WTC11 (cell line): ENCODE results near the gene IGFBPL1. TPM values are rescaled to one million over a fixed set of nuclear protein-coding genes. Genes with fewer than 3 reads are reported as not detected.

ENCODE experiments used
- ATAC-seq: fragments of 200-7000 bp; cut with Tn5 transposase; 2 replicates; pipeline ENCODE4 v1.10.0; 2021; ENCODE audit warnings: mild to moderate bottlenecking, moderate library complexity
- CTCF ChIA-PET: fragments of 300-600 bp; sonication (Branson Sonifier 250); formaldehyde crosslinking; loops from one replicate; lab custom pipeline; 2021; ENCODE audit warnings: antibody characterized with exemption; lab: Charles Lee
- POLR2A ChIA-PET: fragments of 350-600 bp; sonication (Branson Sonifier 250); formaldehyde crosslinking; loops from one replicate; lab custom pipeline; 2021; ENCODE audit warnings: antibody characterized with exemption; lab: Charles Lee
- DNase-seq: peaks from one replicate; pipeline ENCODE4 v3.0.0; 2021; ENCODE audit warnings: low spot score
- H3K27ac Mint-ChIP-seq: 2 replicates; pipeline ENCODE4 v1.8.0; 2021; ENCODE audit warnings: mixed read lengths
- H3K27me3 Mint-ChIP-seq: 2 replicates; pipeline ENCODE4 v1.8.0; 2021; ENCODE audit warnings: low read depth, mild to moderate bottlenecking, moderate library complexity, mixed read lengths
- H3K36me3 Mint-ChIP-seq: 2 replicates; pipeline ENCODE4 v1.8.0; 2021; ENCODE audit warnings: mixed read lengths
- H3K4me1 Mint-ChIP-seq: 2 replicates; pipeline ENCODE4 v1.8.0; 2022; ENCODE audit warnings: mixed read lengths
- H3K4me3 Mint-ChIP-seq: 2 replicates; pipeline ENCODE4 v1.8.0; 2021; ENCODE audit warnings: mild to moderate bottlenecking, moderate library complexity, mixed read lengths
- H3K9me3 Mint-ChIP-seq: 2 replicates; pipeline ENCODE4 v1.8.0; 2021; ENCODE audit warnings: mixed read lengths
- ESRRA ChIP-seq: sonication (generic); formaldehyde crosslinking; IDR thresholded peaks from 2 replicates; pipeline ENCODE4 v1.8.1; 2022; ENCODE audit warnings: mild to moderate bottlenecking, missing genetic modification reagents, borderline replicate concordance
- GABPB1 ChIP-seq: sonication (generic); formaldehyde crosslinking; IDR thresholded peaks from 2 replicates; pipeline ENCODE4 v1.8.1; 2023; ENCODE audit warnings: mild to moderate bottlenecking, missing genetic modification reagents
- HMGXB4 ChIP-seq: sonication (generic); formaldehyde crosslinking; IDR thresholded peaks from 2 replicates; pipeline ENCODE4 v1.8.1; 2023; ENCODE audit warnings: mild to moderate bottlenecking, moderate library complexity, missing genetic modification reagents
- MXD4 ChIP-seq: fragments of 250-450 bp; sonication (Bioruptor Pico); IDR thresholded peaks from 2 replicates; pipeline ENCODE4 v1.8.0; 2021; ENCODE audit warnings: mild to moderate bottlenecking, moderate library complexity, borderline replicate concordance
- NR2C2 ChIP-seq: sonication (generic); formaldehyde crosslinking; IDR thresholded peaks from 2 replicates; pipeline ENCODE4 v1.8.0; 2022; ENCODE audit warnings: mild to moderate bottlenecking, missing genetic modification reagents
- PRRX2 ChIP-seq: fragments of 250-450 bp; sonication (Bioruptor Pico); IDR thresholded peaks from 2 replicates; pipeline ENCODE4 v1.8.0; 2021; ENCODE audit warnings: mild to moderate bottlenecking
- TEAD1 ChIP-seq: sonication (generic); formaldehyde crosslinking; IDR thresholded peaks from 2 replicates; pipeline ENCODE4 v1.8.0; 2022; ENCODE audit warnings: mild to moderate bottlenecking, missing genetic modification reagents
- ZNF396 ChIP-seq: fragments of 250-450 bp; sonication (Bioruptor Pico); IDR thresholded peaks from 2 replicates; pipeline ENCODE4 v1.8.0; 2021; ENCODE audit warnings: mild to moderate bottlenecking, moderate library complexity, borderline replicate concordance
- total RNA-seq: library from RNA; stranded (reverse); gene quantifications from 3 replicates; pipeline ENCODE4 v1.2.3, GENCODE V29; 2021
- TF ChIP-seq, protein P1 (sequence below): fragments of 250-450 bp; sonication (Bioruptor Pico); IDR thresholded peaks from 2 replicates; pipeline ENCODE4 v1.9.0; 2021; ENCODE audit warnings: moderate library complexity, mild to moderate bottlenecking, inconsistent platforms, borderline replicate concordance
- TF ChIP-seq, protein P2 (sequence below): fragments of 200-600 bp; IDR thresholded peaks from 2 replicates; pipeline ENCODE4 v1.8.0; 2022; ENCODE audit warnings: antibody characterized with exemption
- TF ChIP-seq, protein P3 (sequence below): fragments of 250-450 bp; sonication (Bioruptor Pico); IDR thresholded peaks from 2 replicates; pipeline ENCODE4 v1.9.0; 2021; ENCODE audit warnings: mild to moderate bottlenecking, borderline replicate concordance
- TF ChIP-seq, protein P4 (sequence below): sonication (generic); formaldehyde crosslinking; IDR thresholded peaks from 2 replicates; pipeline ENCODE4 v1.8.1; 2023; ENCODE audit warnings: mild to moderate bottlenecking, missing genetic modification reagents
- TF ChIP-seq, protein P5 (sequence below): sonication (generic); formaldehyde crosslinking; IDR thresholded peaks from 2 replicates; pipeline ENCODE4 v1.8.0; 2023; ENCODE audit warnings: missing genetic modification reagents, mild to moderate bottlenecking, borderline replicate concordance

The IGFBPL1 gene
- total RNA-seq, 1 experiment from 2014 or later = 36.7 TPM

DNA sequence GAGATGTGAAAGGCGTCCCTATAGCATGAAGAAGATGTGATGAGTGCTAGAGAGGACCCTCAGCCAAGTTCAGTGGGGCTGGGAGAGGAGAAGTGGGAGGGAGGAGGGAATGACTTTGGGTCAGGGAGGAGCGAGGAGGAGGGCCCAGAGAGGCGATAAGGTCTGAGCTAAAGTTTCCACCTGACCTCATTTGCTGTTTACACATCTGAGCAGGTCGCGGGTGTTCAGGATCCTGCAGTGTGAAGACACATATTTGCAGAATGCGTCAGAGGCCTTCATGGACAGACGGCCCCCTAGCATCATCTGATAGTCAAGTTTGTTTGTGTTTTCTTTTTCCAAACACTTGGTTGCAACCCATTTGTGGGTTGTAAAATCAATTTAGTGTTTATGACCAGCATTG lies 18.9 kb upstream of the IGFBPL1 start (continued):
- TF ChIP-seq HMGXB4 (CRISPR knock-in tag) = no peak
- TF ChIP-seq PRRX2 (CRISPR knock-in tag) = no peak

DNA sequence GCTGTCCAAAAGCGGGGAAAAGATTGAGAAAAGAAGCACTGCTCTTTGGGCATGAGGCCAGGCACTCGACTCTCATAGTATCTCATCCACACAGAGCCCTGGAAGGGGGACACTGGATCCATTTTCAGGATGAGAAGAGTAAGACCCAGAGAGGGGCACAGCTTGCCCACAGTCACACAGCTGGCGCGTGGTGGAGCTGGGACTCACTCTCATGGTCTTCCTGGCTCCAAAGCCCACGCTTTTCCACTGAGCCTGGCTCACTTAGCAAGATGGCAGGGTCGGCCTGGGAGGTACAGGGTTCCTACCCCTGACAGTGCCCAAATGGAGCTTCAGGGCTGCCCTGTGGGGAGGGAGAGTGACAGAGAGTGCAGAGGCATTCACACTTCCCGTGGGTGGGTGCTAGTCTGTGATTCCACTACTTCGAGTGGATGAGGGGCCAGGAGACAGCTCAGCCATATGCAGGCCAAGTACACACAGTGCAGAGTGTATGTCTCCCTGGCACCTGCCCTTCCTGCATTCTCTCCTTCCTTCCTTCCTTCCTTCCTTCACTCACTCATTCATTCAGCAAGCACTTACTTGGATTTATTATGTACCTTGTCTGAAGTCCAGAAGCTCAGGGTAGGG lies 18.3 kb upstream of the IGFBPL1 start:
- DNase-seq (no peak), ATAC-seq (no peak)
- H3K27ac Mint-ChIP-seq = no peak overlapping the region
- H3K9me3 Mint-ChIP-seq = no peaks in the 10 kb centered on the region
- TF ChIP-seq ZNF396 (CRISPR knock-in tag) (no peak), GABPB1 (CRISPR knock-in tag) (no peak), MXD4 (no peak), ESRRA (no peak), NR2C2 (CRISPR knock-in tag) (no peak), TEAD1 (CRISPR knock-in tag) (no peak)
- TF ChIP-seq, protein P1, sequence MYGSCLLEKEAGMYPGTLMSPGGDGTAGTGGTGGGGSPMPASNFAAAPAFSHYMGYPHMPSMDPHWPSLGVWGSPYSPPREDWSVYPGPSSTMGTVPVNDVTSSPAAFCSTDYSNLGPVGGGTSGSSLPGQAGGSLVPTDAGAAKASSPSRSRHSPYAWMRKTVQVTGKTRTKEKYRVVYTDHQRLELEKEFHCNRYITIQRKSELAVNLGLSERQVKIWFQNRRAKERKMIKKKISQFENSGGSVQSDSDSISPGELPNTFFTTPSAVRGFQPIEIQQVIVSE (CRISPR knock-in tag) = no peak
- TF ChIP-seq, protein P2, sequence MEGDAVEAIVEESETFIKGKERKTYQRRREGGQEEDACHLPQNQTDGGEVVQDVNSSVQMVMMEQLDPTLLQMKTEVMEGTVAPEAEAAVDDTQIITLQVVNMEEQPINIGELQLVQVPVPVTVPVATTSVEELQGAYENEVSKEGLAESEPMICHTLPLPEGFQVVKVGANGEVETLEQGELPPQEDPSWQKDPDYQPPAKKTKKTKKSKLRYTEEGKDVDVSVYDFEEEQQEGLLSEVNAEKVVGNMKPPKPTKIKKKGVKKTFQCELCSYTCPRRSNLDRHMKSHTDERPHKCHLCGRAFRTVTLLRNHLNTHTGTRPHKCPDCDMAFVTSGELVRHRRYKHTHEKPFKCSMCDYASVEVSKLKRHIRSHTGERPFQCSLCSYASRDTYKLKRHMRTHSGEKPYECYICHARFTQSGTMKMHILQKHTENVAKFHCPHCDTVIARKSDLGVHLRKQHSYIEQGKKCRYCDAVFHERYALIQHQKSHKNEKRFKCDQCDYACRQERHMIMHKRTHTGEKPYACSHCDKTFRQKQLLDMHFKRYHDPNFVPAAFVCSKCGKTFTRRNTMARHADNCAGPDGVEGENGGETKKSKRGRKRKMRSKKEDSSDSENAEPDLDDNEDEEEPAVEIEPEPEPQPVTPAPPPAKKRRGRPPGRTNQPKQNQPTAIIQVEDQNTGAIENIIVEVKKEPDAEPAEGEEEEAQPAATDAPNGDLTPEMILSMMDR = no peak
- no peaks in the 10 kb centered on the region for H3K27me3 Mint-ChIP-seq
- no peaks in the 10 kb centered on the region for H3K36me3 Mint-ChIP-seq
- H3K4me3 Mint-ChIP-seq = no peak overlapping the region
- CTCF ChIA-PET = interaction anchor here (0.7 kb wide), 1 partner anchor 11 kb away, joined by 3 read pairs; no protein-coding TSS in a partner anchor
- POLR2A ChIA-PET = no interaction called here
- 0 out of 2 replicates have a peak, but pooled peaks cover 3% of the 10 kb centered on the region for H3K4me1 Mint-ChIP-seq

DNA sequence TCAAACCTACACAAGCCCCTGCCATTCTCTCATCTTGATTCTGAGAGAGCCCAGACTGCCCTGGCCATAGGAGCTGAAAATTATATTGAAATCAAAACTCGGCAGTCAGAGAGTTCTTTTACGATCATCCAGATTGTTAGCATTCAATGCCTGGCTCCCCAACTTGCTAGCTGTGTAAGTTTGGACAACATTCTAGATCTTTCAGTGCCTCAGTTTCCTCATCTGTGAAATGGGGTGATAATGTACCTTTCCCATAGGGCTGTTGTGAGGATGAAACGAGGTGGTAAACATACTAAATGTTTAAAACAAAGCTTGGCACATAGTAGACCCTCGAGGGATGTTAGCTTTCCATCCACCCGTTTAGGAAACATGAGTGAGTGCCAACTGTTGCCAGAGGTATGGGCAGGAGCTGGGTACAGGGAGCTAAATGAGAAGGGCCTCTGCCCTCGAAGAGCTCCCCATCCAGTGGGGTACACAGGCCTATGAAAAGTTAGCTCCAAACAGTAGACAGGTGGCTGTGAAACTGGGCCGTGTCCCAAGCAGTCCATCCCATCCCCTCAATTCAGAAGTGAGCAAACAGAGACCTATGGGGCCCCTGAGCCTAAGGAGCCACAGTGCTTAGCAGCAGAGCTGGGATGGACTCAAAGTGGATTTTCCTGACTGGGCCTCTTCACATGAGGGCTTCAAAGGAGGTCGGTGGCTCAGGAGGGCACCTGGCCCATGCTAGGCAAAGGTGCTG lies 17.3 kb upstream of the IGFBPL1 start:
- ChIA-PET POLR2A (no interaction called here), CTCF (interaction anchor here (0.7 to 1.0 kb wide), 2 partner anchors 25 to 49 kb away, joined by 3 to 4 read pairs; partner anchors contain the start of gene ALDH1B1)
- DNase-seq (no peak), ATAC-seq (no peak)
- Mint-ChIP-seq H3K27ac (no peak overlapping the region), H3K4me1 (peaks cover 6% of the 10 kb centered on the region; the same call in 1 of the 2 replicates), H3K36me3 (0 out of 2 replicates have a peak, but pooled peaks cover 3% of the 10 kb centered on the region), H3K9me3 (peaks cover 7% of the 10 kb centered on the region), H3K27me3 (peaks cover 3% of the 10 kb centered on the region; the same call in 1 of the 2 replicates), H3K4me3 (no peak overlapping the region)
- TF ChIP-seq, protein P3, sequence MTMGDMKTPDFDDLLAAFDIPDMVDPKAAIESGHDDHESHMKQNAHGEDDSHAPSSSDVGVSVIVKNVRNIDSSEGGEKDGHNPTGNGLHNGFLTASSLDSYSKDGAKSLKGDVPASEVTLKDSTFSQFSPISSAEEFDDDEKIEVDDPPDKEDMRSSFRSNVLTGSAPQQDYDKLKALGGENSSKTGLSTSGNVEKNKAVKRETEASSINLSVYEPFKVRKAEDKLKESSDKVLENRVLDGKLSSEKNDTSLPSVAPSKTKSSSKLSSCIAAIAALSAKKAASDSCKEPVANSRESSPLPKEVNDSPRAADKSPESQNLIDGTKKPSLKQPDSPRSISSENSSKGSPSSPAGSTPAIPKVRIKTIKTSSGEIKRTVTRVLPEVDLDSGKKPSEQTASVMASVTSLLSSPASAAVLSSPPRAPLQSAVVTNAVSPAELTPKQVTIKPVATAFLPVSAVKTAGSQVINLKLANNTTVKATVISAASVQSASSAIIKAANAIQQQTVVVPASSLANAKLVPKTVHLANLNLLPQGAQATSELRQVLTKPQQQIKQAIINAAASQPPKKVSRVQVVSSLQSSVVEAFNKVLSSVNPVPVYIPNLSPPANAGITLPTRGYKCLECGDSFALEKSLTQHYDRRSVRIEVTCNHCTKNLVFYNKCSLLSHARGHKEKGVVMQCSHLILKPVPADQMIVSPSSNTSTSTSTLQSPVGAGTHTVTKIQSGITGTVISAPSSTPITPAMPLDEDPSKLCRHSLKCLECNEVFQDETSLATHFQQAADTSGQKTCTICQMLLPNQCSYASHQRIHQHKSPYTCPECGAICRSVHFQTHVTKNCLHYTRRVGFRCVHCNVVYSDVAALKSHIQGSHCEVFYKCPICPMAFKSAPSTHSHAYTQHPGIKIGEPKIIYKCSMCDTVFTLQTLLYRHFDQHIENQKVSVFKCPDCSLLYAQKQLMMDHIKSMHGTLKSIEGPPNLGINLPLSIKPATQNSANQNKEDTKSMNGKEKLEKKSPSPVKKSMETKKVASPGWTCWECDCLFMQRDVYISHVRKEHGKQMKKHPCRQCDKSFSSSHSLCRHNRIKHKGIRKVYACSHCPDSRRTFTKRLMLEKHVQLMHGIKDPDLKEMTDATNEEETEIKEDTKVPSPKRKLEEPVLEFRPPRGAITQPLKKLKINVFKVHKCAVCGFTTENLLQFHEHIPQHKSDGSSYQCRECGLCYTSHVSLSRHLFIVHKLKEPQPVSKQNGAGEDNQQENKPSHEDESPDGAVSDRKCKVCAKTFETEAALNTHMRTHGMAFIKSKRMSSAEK (CRISPR knock-in tag) = no peak
- TF ChIP-seq, protein P4, sequence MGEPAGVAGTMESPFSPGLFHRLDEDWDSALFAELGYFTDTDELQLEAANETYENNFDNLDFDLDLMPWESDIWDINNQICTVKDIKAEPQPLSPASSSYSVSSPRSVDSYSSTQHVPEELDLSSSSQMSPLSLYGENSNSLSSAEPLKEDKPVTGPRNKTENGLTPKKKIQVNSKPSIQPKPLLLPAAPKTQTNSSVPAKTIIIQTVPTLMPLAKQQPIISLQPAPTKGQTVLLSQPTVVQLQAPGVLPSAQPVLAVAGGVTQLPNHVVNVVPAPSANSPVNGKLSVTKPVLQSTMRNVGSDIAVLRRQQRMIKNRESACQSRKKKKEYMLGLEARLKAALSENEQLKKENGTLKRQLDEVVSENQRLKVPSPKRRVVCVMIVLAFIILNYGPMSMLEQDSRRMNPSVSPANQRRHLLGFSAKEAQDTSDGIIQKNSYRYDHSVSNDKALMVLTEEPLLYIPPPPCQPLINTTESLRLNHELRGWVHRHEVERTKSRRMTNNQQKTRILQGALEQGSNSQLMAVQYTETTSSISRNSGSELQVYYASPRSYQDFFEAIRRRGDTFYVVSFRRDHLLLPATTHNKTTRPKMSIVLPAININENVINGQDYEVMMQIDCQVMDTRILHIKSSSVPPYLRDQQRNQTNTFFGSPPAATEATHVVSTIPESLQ = no peak
- TF ChIP-seq, protein P5, sequence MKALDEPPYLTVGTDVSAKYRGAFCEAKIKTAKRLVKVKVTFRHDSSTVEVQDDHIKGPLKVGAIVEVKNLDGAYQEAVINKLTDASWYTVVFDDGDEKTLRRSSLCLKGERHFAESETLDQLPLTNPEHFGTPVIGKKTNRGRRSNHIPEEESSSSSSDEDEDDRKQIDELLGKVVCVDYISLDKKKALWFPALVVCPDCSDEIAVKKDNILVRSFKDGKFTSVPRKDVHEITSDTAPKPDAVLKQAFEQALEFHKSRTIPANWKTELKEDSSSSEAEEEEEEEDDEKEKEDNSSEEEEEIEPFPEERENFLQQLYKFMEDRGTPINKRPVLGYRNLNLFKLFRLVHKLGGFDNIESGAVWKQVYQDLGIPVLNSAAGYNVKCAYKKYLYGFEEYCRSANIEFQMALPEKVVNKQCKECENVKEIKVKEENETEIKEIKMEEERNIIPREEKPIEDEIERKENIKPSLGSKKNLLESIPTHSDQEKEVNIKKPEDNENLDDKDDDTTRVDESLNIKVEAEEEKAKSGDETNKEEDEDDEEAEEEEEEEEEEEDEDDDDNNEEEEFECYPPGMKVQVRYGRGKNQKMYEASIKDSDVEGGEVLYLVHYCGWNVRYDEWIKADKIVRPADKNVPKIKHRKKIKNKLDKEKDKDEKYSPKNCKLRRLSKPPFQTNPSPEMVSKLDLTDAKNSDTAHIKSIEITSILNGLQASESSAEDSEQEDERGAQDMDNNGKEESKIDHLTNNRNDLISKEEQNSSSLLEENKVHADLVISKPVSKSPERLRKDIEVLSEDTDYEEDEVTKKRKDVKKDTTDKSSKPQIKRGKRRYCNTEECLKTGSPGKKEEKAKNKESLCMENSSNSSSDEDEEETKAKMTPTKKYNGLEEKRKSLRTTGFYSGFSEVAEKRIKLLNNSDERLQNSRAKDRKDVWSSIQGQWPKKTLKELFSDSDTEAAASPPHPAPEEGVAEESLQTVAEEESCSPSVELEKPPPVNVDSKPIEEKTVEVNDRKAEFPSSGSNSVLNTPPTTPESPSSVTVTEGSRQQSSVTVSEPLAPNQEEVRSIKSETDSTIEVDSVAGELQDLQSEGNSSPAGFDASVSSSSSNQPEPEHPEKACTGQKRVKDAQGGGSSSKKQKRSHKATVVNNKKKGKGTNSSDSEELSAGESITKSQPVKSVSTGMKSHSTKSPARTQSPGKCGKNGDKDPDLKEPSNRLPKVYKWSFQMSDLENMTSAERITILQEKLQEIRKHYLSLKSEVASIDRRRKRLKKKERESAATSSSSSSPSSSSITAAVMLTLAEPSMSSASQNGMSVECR = no peak
